Measurements from ENCODE around the gene TTLL11.

TTLL11 gene

GRCh38 chr9:121786543-121786948 lies 306.6 kb downstream of the TTLL11 start:
- peak; percentile 25 for ATAC-seq
- Mint-ChIP-seq H3K4me3 (no peak overlapping the region), H3K27ac (no peak overlapping the region), H3K9me3 (peaks cover 4% of the 10 kb centered on the region), H3K4me1 (no peaks in the 10 kb centered on the region), H3K27me3 (peaks cover 43% of the 10 kb centered on the region), H3K36me3 (no peaks in the 10 kb centered on the region)

GRCh38 chr9:121785673-121786542 lies 307.2 kb downstream of the TTLL11 start:
- Mint-ChIP-seq H3K4me3 (no peak overlapping the region), H3K27ac (no peak overlapping the region), H3K27me3 (peaks cover 43% of the 10 kb centered on the region), H3K4me1 (no peaks in the 10 kb centered on the region), H3K9me3 (peaks cover 4% of the 10 kb centered on the region), H3K36me3 (no peaks in the 10 kb centered on the region)
- no peak for ATAC-seq

DNA sequence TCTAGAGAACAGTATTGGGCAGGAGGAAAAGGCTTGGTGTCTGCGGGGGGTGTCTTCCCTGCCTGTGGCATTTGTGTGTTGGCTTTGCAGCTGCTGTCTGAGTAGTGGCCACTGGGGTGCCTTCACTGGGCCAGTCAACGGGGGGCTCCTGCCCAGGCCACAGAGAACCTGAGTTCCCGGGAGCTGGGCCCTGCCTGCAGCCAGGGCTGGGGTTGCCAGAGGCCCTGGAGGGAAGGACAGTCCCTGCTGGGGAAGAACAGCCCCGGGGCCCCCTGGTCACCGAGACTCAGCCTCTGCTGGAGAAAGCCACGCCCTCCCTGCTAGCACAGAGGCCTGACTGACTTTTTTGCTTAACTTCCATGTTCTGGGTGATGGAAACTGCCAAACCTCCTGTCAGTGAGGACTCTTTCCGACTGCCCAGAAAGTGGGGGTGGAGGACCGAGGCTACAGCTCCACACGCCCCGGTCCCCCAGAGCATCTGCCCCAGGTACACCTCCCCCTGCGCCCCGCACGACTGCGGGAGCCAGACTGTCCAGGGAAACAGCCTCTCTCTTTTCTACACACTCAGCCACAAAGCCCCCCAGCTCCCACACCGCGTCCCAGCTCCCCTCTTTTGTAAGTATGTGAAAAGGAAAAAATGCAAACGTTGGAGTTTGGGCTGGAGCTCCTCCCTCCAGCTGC lies 308.2 kb downstream of the TTLL11 start:
- Mint-ChIP-seq H3K27ac (no peak overlapping the region), H3K4me3 (no peak overlapping the region), H3K9me3 (peaks cover 4% of the 10 kb centered on the region), H3K4me1 (peaks cover 2% of the 10 kb centered on the region), H3K27me3 (peaks cover 46% of the 10 kb centered on the region), H3K36me3 (no peaks in the 10 kb centered on the region)
- ATAC-seq, result no peak

- no peak for ATAC-seq
- H3K4me1 Mint-ChIP-seq, result peaks cover 9% of the 10 kb centered on the region
- H3K9me3 Mint-ChIP-seq, result peaks cover 5% of the 10 kb centered on the region
- peaks cover 4% of the 10 kb centered on the region for H3K36me3 Mint-ChIP-seq
- H3K27me3 Mint-ChIP-seq, result peaks cover 39% of the 10 kb centered on the region
- H3K27ac Mint-ChIP-seq, result no peak overlapping the region
- H3K4me3 Mint-ChIP-seq, result no peak overlapping the region
Observed at GRCh38 chr9:121783521-121784507, 309.3 kb downstream of the TTLL11 start.

DNA sequence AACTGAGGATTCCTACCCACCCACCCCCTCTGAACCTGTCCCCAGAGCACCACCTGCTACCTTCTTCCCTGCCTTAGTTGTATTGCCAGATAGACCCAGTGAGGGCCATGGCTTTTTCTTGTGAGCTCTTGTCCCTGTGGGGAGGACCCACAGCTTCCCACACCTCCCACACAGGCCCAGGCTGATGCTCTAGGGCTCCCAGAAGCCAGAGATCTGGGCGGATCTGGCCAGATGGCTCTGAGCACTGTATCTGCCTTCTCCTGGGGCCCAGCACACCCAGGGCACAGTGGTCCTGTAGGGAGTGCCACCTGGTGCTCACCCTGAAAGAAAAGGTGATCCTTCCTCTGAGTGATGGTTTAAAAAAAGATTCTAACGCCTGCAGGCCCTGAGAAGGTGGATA lies 310.0 kb downstream of the TTLL11 start:
- Mint-ChIP-seq H3K27me3 (peaks cover 32% of the 10 kb centered on the region), H3K4me3 (no peak overlapping the region)
- ATAC-seq, result no peak

GRCh38 chr9:121782514-121783110 lies 310.5 kb downstream of the TTLL11 start:
- Mint-ChIP-seq H3K4me3 (no peak overlapping the region), H3K36me3 (peaks cover 9% of the 10 kb centered on the region), H3K9me3 (peaks cover 11% of the 10 kb centered on the region), H3K4me1 (peaks cover 9% of the 10 kb centered on the region), H3K27ac (no peak overlapping the region), H3K27me3 (peaks cover 28% of the 10 kb centered on the region)
- ATAC-seq, result no peak

More for the DNA sequence above, 310.0 kb downstream of the TTLL11 start:
- Mint-ChIP-seq H3K36me3 (peaks cover 9% of the 10 kb centered on the region), H3K9me3 (peaks cover 11% of the 10 kb centered on the region), H3K27ac (no peak overlapping the region), H3K4me1 (peaks cover 9% of the 10 kb centered on the region)

DNA sequence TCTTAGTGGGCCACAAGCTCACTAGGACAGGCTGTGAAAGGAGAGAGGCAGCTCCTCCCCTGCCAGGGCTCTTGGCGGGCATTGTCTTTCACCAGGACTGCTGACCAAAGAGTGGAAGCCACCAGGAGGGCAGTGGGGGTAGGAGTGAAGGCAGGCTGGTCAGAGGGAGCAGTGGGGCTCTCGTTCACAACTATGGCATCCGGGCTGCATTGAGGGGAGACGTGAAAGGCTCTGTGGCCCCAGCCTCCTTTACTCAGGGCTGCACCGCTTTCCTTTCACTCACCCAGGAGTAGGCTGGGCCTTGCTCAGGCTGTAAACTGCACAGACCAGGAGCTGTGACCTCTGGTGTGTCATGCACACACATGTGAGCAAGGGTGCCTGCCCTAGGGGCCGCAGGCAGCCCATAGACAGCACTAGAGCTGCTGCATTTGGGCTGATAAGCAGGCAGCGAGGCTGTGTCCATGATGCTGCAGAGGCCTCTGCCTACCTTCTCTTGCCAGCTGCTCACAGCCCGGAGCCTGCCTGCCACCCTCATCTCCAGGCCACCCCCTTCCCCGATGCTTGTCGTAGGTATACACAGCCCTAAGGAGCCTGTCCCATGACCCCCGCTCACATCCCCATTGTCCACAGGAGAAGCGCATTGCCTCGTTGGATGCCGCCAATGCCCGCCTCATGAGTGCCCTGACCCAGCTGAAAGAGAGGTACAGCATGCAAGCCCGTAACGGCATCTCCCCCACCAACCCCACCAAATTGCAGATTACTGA lies 311.2 kb downstream of the TTLL11 start:
- peaks cover 9% of the 10 kb centered on the region for H3K4me1 Mint-ChIP-seq
- ATAC-seq, result no peak
- peaks cover 11% of the 10 kb centered on the region for H3K9me3 Mint-ChIP-seq
- peaks cover 9% of the 10 kb centered on the region for H3K36me3 Mint-ChIP-seq
- peaks cover 20% of the 10 kb centered on the region for H3K27me3 Mint-ChIP-seq
- H3K4me3 Mint-ChIP-seq, result no peak overlapping the region
- H3K27ac Mint-ChIP-seq, result no peak overlapping the region

GRCh38 chr9:121781145-121781548 lies 312.0 kb downstream of the TTLL11 start:
- Mint-ChIP-seq H3K4me1 (peaks cover 9% of the 10 kb centered on the region), H3K27ac (no peak overlapping the region), H3K36me3 (peaks cover 9% of the 10 kb centered on the region), H3K9me3 (peaks cover 11% of the 10 kb centered on the region), H3K4me3 (no peak overlapping the region), H3K27me3 (peaks cover 18% of the 10 kb centered on the region)
- ATAC-seq, result no peak

DNA sequence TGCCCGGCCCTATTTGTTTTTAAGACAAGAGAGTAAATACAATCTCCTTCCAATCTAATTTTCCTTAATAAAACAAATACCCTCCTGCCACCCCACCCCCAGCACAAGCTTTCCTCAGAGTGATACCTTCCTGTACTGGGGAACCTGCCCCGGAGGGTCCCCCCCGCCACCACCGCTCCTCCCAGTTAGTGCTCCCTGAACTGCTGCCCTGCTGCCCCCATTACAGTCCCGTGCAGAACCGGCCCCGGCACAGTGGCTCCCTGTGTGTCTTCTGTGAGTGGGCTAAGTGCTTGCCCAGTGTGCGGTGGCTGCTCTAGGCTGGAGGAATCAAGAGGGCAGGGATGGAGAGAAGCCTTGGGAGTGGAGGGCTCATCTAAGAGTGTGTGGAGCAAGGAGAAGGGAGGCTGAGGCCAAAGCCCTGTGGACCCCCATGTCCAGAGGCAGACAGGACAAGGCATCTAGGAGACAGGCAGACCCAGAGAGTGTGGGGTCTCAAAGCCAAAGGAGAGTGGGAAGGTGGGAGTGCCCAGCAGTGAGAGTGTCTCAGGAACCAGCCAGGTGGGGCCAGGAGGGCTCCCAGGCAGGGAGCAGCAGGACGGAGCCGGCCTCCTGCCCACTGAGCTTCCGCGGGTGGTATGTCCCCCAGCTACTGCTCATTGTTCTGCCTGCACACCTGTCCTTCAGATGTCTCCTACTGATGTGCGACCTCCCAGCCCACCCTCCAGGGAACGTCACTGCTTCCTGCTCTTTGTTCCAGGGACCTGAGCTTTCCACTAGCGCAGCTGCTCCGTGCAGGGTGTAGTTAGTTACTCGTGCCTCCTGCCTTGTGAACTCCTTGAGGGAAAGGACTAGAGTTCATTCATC lies 312.7 kb downstream of the TTLL11 start:
- no peak overlapping the region for H3K27ac Mint-ChIP-seq
- peaks cover 11% of the 10 kb centered on the region for H3K9me3 Mint-ChIP-seq
- no peak overlapping the region for H3K4me3 Mint-ChIP-seq
- H3K27me3 Mint-ChIP-seq, result peaks cover 24% of the 10 kb centered on the region
- no peak for ATAC-seq
- H3K4me1 Mint-ChIP-seq, result peaks cover 9% of the 10 kb centered on the region
- peaks cover 9% of the 10 kb centered on the region for H3K36me3 Mint-ChIP-seq

DNA sequence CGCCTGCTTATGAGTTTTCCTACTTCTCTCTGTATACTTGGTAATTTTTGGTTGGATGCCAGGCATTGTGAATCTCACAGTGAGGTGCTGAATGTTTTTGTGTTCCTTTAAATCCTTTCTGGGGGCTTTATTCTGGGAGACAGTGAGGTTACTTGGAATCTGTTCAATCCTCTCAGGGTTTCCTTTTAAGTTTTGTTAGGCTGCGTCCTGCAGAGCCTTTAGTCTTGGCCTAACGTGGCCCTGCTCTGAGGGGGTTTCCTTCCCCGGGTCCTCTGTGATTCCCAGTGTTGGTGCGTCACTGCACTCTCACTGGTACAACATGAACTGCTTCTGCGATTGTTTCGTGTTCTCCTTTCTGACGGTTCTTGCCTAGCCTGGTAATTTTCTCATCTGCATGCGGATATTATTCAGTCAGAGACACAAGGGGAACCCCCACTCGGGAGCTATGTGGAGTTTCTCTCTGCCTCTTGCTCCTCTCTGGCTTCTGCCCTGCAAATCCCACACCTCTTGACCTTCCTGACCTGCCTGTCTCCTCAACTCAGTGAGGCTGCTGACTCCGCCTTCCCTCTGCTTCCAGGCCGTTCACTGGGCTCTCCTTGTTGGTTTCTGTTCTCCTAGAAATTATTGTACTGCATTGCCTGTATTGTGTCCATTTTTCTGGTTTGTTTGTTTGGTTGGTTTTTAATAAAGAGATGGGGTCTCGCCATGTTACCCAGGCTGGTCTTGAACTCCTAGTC lies 313.6 kb downstream of the TTLL11 start:
- Mint-ChIP-seq H3K36me3 (peaks cover 9% of the 10 kb centered on the region), H3K4me3 (no peak overlapping the region), H3K27ac (no peak overlapping the region), H3K9me3 (peaks cover 11% of the 10 kb centered on the region), H3K4me1 (peaks cover 9% of the 10 kb centered on the region), H3K27me3 (peaks cover 29% of the 10 kb centered on the region)
- peak; percentile 40 for ATAC-seq

GRCh38 chr9:121778252-121779225 lies 314.6 kb downstream of the TTLL11 start:
- peaks cover 9% of the 10 kb centered on the region for H3K36me3 Mint-ChIP-seq
- H3K4me1 Mint-ChIP-seq, result peaks cover 9% of the 10 kb centered on the region
- peaks cover 29% of the 10 kb centered on the region for H3K27me3 Mint-ChIP-seq
- H3K9me3 Mint-ChIP-seq, result peaks cover 11% of the 10 kb centered on the region
- no peak overlapping the region for H3K27ac Mint-ChIP-seq
- no peak overlapping the region for H3K4me3 Mint-ChIP-seq
- ATAC-seq, result no peak
